IMR-90 (cell line): ENCODE measurements around the gene SLC26A11. TPM values are rescaled to one million over a fixed set of nuclear protein-coding genes. Genes with fewer than 3 reads are reported as not detected.
A peak's percentile ranks its signal among the peaks of the same experiment; 100 is the strongest.

Experiments
- CHD1 ChIP-seq: IDR thresholded peaks from 2 replicates; pipeline ENCODE4 v1.6.1; 2012; ENCODE audit warnings: low read depth, low read length, improper control_type of control experiment
- FOS ChIP-seq: fragments of 150-350 bp; IDR thresholded peaks from 2 replicates; pipeline ENCODE4 v1.6.1; 2016; ENCODE audit warnings: low read depth, low read length
- POLR2A ChIP-seq: IDR thresholded peaks from 2 replicates; pipeline ENCODE4 v1.6.1; 2012; ENCODE audit warnings: mild to moderate bottlenecking, low read depth, low read length
- RAD21 ChIP-seq: IDR thresholded peaks from 2 replicates; pipeline ENCODE4 v1.6.1; 2012; ENCODE audit warnings: low read length, improper control_type of control experiment
- SMC3 ChIP-seq: fragments of 150-350 bp; IDR thresholded peaks from 2 replicates; pipeline ENCODE4 v1.6.1; 2016; ENCODE audit warnings: low read depth, mild to moderate bottlenecking, antibody characterized with exemption, low read length, moderate library complexity
- polyA plus RNA-seq, 3 experiments: library from polyadenylated mRNA; depleted of rRNA; stranded (reverse); fragments of >200 nt; gene quantifications; 2 replicates each; pipeline ENCODE4 v1.2.3, GENCODE V29; 2012; ENCODE audit warnings: low replicate concordance in 1 of 3
- total RNA-seq: library from RNA; depleted of rRNA; stranded (reverse); fragments of >200 nt; gene quantifications from 2 replicates; pipeline ENCODE4 v1.2.3, GENCODE V29; 2012

The SLC26A11 gene
- total and polyA plus RNA-seq, 2 of the 4 experiments (the other 2 are of a cell fraction): 3.2 to 15.6 TPM

DNA sequence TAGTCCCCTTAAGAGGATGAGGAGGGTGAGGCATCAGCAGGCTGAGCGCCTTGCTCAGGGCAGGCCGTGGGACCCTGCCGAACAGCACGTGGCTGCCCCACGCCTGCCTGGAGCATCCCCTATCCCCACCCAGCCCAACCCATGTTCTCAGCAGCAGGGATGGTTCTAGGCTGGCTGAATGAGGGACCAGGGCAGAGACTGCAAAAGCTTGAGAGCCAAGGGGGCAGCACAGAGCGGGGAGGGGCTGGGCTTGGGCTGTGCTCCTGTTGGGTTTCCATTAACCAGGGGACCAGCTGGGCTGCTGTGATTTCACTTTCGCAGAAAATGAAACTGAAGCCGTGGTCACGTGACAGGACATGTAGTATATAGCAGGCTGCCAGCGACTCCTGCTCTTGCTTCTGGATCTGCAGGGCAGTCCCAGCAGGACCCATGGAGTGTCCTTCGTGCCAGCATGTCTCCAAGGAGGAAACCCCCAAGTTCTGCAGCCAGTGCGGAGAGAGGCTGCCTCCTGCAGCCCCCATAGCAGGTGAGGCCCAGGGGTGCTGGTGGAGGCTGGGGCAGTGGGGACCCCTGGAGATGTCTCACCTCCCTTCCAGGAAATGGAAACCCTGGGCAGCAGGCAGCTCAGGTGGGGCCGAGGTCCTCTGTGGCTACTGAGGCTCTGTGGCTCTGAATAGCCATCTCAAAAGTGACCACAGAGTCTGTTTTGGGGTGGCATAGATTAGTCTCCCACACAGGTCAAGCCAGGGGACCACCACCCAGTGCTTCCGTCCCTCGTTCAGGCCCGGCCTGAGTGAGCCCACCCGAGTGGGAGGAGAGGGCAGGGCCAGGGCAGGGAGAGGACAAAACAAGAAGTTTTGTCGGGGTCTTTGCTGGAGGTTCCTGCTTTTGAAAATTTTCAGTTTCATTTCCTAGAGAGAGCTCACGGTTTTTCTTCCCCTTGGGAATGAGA, 43.3 kb downstream of the SLC26A11 start (continued):
- TF ChIP-seq RAD21: peak; percentile 40
- TF ChIP-seq FOS: no peak
- TF ChIP-seq CHD1: no peak
- TF ChIP-seq SMC3: no peak
- TF ChIP-seq POLR2A: peak; percentile 44; the same call in 1 of the 2 replicates
